Measurements from ENCODE around the gene TATDN3. TPM values are rescaled to one million over a fixed set of nuclear protein-coding genes. Genes with fewer than 3 reads are reported as not detected.
"Not testable (repeated sequence)": the region's sequence is repeated elsewhere in the genome, so short reads cannot be mapped to it uniquely, and the experiment has no call there.

Gene TATDN3
- total RNA-seq, 2 experiments from 2014 or later: 35.4 to 52.5 TPM

DNA sequence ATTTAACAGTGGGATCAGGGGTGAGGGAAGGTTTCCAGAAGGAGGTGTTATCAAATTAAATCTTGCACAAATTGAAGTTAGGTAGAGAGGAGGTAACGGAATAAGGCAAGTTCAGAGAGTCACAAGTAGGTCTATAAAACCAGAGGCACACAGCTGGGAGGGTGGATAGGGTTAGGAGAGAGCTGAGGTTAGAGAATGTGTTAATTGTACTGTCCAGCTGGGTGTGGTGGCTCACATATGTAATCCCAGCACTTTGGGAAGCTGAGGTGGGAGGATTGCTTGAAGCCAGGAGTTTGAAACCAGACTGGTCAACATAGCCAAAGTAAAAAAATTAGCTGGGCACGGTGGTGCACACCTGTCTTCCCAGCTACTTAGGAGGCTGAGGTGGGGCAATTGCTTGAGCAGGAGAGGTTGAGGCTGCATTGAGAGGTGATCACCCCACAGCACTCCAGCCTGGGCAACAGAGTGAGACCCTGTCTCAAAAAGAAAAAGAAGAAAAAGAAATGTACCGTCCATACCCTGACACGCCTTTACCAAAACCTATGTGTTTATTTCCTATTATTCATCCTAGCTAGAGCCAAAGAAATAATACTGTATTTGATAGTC lies 35.6 kb downstream of the TATDN3 start:
- Histone ChIP-seq H3K9me3 (ENCODE audit: low read length) (peaks cover 14% of the 10 kb centered on the region; the same call in 1 of the 2 replicates), H3K27ac (ENCODE audit: low read depth, low read length, poor library complexity, severe bottlenecking) (no peak overlapping the region), H3K4me3 (ENCODE audit: low read depth, low read length, poor library complexity, severe bottlenecking) (no peak overlapping the region), H3K79me2 (ENCODE audit: insufficient read depth, low read depth, low read length) (no peaks in the 10 kb centered on the region), H3K4me2 (ENCODE audit: low read length) (no peak overlapping the region), H3K9me2 (ENCODE audit: insufficient read depth, low read length) (no peaks in the 10 kb centered on the region), H3K4me1 (ENCODE audit: insufficient read depth, low read length, poor library complexity, severe bottlenecking) (peaks cover 11% of the 10 kb centered on the region), H3K36me3 (ENCODE audit: insufficient read depth, low read length) (no peaks in the 10 kb centered on the region), H2AFZ (ENCODE audit: low read length) (no peak overlapping the region), H4K20me1 (ENCODE audit: insufficient read depth, low read length) (no peaks in the 10 kb centered on the region)
- no TSS peak for BruUV-seq (replicated peaks)
- POLR2A ChIA-PET: interaction anchor here (0.6 to 1.5 kb wide), 2 partner anchors 27 to 34 kb away, joined by 3 read pairs; no protein-coding TSS in a partner anchor
- DNase-seq (ENCODE audit: low spot score): no peak
- intact Hi-C loops (cut with micrococcal nuclease; ENCODE audit: unreplicated experiment): no loop called here
- TF ChIP-seq EZH2phosphoT487 (IDR thresholded peaks at IDR 0.05; ENCODE audit: borderline replicate concordance, low read depth, low read length): no peak
- TF ChIP-seq, protein P1, sequence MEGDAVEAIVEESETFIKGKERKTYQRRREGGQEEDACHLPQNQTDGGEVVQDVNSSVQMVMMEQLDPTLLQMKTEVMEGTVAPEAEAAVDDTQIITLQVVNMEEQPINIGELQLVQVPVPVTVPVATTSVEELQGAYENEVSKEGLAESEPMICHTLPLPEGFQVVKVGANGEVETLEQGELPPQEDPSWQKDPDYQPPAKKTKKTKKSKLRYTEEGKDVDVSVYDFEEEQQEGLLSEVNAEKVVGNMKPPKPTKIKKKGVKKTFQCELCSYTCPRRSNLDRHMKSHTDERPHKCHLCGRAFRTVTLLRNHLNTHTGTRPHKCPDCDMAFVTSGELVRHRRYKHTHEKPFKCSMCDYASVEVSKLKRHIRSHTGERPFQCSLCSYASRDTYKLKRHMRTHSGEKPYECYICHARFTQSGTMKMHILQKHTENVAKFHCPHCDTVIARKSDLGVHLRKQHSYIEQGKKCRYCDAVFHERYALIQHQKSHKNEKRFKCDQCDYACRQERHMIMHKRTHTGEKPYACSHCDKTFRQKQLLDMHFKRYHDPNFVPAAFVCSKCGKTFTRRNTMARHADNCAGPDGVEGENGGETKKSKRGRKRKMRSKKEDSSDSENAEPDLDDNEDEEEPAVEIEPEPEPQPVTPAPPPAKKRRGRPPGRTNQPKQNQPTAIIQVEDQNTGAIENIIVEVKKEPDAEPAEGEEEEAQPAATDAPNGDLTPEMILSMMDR (conservative IDR thresholded peaks at IDR 0.05; ENCODE audit: low read length): no peak
- CTCF ChIA-PET (ENCODE audit: unreplicated experiment): no interaction called here

DNA sequence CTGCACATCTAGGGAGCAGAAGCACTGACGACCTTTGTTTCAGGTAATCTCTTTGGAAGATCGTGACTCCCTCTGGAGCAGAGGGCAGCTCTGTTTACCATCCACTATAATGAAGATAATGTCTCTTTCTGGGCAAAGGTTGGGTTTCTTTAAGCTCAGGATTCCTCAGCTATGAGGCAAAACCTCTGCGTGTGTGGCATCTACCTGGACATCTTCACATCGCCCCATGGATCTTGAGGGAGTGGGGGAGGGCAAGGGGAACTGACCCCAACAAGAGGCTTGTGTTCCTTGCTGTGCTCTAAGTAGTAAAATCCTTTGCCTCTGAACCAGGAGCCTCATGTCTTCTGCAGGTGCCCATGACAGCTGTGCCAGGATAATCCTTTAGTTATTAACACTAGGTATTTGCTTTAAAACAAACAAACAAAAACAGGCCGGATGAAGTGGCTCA lies 36.2 kb downstream of the TATDN3 start:
- Histone ChIP-seq H3K4me3 (ENCODE audit: low read depth, low read length, poor library complexity, severe bottlenecking) (no peak overlapping the region), H3K9me2 (ENCODE audit: insufficient read depth, low read length) (no peaks in the 10 kb centered on the region), H3K27ac (ENCODE audit: low read depth, low read length, poor library complexity, severe bottlenecking) (no peak overlapping the region), H3K4me1 (ENCODE audit: insufficient read depth, low read length, poor library complexity, severe bottlenecking) (peaks cover 17% of the 10 kb centered on the region), H2AFZ (ENCODE audit: low read length) (no peak overlapping the region), H3K36me3 (ENCODE audit: insufficient read depth, low read length) (no peaks in the 10 kb centered on the region), H3K9me3 (ENCODE audit: low read length) (peaks cover 14% of the 10 kb centered on the region; the same call in 1 of the 2 replicates), H4K20me1 (ENCODE audit: insufficient read depth, low read length) (no peaks in the 10 kb centered on the region), H3K79me2 (ENCODE audit: insufficient read depth, low read depth, low read length) (no peaks in the 10 kb centered on the region), H3K4me2 (ENCODE audit: low read length) (no peak overlapping the region)
- ChIA-PET POLR2A (interaction anchor here (0.6 to 1.5 kb wide), 3 partner anchors 29 to 36 kb away, joined by 3 to 4 read pairs (median 3); partner anchors contain the start of genes NSL1 and TATDN3), CTCF (ENCODE audit: unreplicated experiment) (no interaction called here)
- no TSS peak for BruUV-seq (replicated peaks)
- intact Hi-C loops (cut with micrococcal nuclease; ENCODE audit: unreplicated experiment): no loop called here
- DNase-seq (ENCODE audit: low spot score): no peak
- no peak for TF ChIP-seq EZH2phosphoT487 (IDR thresholded peaks at IDR 0.05; ENCODE audit: borderline replicate concordance, low read depth, low read length)
- TF ChIP-seq, protein P1 (conservative IDR thresholded peaks at IDR 0.05; ENCODE audit: low read length): no peak

DNA sequence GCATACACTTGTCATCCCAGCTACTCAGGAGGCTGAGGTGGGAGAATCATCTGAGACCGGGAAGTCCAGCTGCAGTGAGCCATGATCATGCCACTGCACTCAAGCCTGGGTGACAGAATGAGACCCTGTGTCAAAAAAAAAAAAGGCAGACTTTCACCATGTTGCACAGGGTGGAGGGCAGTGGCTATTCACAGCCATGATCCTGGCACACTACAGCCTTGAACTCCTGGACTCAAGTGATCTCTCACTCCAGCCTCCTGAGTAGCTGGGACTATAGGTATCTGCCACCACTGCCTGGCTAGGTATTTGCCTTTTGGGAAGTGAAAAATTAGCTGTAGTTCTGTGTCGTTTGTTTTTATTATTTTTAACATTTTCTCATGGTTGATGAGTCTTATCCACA lies 36.7 kb downstream of the TATDN3 start:
- no peaks in the 10 kb centered on the region for H3K36me3 ChIP-seq (ENCODE audit: insufficient read depth, low read length)
- no TSS peak for BruUV-seq (replicated peaks)
- H3K4me1 ChIP-seq (ENCODE audit: insufficient read depth, low read length, poor library complexity, severe bottlenecking): peaks cover 18% of the 10 kb centered on the region
- TF ChIP-seq EZH2phosphoT487 (IDR thresholded peaks at IDR 0.05; ENCODE audit: borderline replicate concordance, low read depth, low read length): no peak
- TF ChIP-seq, protein P1 (conservative IDR thresholded peaks at IDR 0.05; ENCODE audit: low read length): no peak
- H3K79me2 ChIP-seq (ENCODE audit: insufficient read depth, low read depth, low read length): no peaks in the 10 kb centered on the region
- CTCF ChIA-PET (ENCODE audit: unreplicated experiment): no interaction called here
- intact Hi-C loops (cut with micrococcal nuclease; ENCODE audit: unreplicated experiment): no loop called here
- H3K9me3 ChIP-seq (ENCODE audit: low read length): peaks cover 14% of the 10 kb centered on the region; the same call in 1 of the 2 replicates
- H3K4me3 ChIP-seq (ENCODE audit: low read depth, low read length, poor library complexity, severe bottlenecking): no peak overlapping the region
- no peaks in the 10 kb centered on the region for H4K20me1 ChIP-seq (ENCODE audit: insufficient read depth, low read length)
- no peaks in the 10 kb centered on the region for H3K9me2 ChIP-seq (ENCODE audit: insufficient read depth, low read length)
- H2AFZ ChIP-seq (ENCODE audit: low read length): no peak overlapping the region
- no peak overlapping the region for H3K27ac ChIP-seq (ENCODE audit: low read depth, low read length, poor library complexity, severe bottlenecking)
- POLR2A ChIA-PET: interaction anchor here (0.6 to 1.5 kb wide), 4 partner anchors 29 to 151 kb away, joined by 3 to 4 read pairs (median 3); partner anchors contain the start of genes NSL1 and TATDN3
- no peak overlapping the region for H3K4me2 ChIP-seq (ENCODE audit: low read length)
- DNase-seq (ENCODE audit: low spot score): no peak

DNA sequence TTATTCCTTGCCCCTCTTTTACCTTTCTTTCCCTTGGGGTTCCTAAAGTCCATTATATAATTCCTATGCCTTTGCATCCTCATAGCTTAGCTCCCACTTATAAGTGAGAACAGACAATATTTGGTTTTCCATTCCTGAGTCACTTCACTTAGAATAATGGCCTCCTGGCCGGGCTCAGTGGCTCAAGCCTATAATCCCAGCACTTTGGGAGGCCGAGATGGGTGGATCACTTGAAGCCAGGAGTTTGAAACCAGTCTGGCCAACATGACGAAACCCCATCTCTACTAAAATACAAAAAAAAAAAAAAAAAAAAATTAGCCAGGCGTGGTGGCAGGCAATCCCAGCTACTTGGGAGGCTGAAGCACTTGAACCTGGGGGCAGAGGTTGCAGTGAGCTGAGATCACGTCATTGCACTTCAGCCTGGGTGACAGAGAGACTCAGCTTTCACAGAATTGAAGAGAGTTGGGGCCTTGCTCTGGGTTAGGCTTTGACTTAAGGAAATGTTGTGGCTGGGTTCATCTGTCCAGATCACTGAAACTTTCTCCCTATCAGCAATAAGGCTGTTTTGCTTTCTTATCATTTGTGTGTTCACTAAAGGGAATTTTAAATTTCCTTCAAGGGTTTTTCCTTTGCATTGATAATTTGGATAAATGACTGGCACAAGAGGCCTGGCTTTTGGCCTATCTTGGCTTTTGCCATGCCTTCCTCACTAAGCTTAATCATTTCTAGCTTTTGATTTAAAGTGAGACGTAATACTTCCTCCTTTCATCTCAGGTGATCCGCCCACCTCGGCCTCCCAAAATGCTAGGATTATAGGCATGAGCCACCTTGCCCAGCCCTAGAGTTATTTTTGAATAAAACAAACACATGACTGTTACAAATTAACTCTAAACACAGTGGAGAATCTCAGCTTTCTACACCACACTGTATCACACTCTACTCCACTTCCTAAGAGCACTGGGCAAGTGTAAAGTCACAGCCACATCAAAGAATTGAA lies 41.8 kb downstream of the TATDN3 start:
- peak overlapping the region; percentile 49; the same call in 1 of the 2 replicates for H2AFZ ChIP-seq (ENCODE audit: low read length)
- intact Hi-C loops (cut with micrococcal nuclease; ENCODE audit: unreplicated experiment); H4K20me1 ChIP-seq (ENCODE audit: insufficient read depth, low read length); H3K9me3 ChIP-seq (ENCODE audit: low read length); BruUV-seq (replicated peaks); H3K4me3 ChIP-seq (ENCODE audit: low read depth, low read length, poor library complexity, severe bottlenecking); H3K79me2 ChIP-seq (ENCODE audit: insufficient read depth, low read depth, low read length); DNase-seq (ENCODE audit: low spot score); H3K9me2 ChIP-seq (ENCODE audit: insufficient read depth, low read length); H3K4me2 ChIP-seq (ENCODE audit: low read length); CTCF ChIA-PET (ENCODE audit: unreplicated experiment); H3K27ac ChIP-seq (ENCODE audit: low read depth, low read length, poor library complexity, severe bottlenecking); H3K36me3 ChIP-seq (ENCODE audit: insufficient read depth, low read length): not testable (repeated sequence)
- peaks cover 23% of the 10 kb centered on the region for H3K4me1 ChIP-seq (ENCODE audit: insufficient read depth, low read length, poor library complexity, severe bottlenecking)
- POLR2A ChIA-PET: interaction anchor here (0.5 to 0.9 kb wide), 5 partner anchors 16 to 437 kb away, joined by 3 to 4 read pairs (median 3); partner anchors contain the start of genes NSL1 and TATDN3

Data from OCI-LY7 (cell line).